ENCODE results near the gene KRT26. TPM values are rescaled to one million over a fixed set of nuclear protein-coding genes. Genes with fewer than 3 reads are reported as not detected.

KRT26 gene
- total RNA-seq, 1 experiment from 2014 or later: not detected

- TF ChIP-seq PRDM15 (CRISPR knock-in tag; IDR thresholded peaks at IDR 0.05) (no peak), ZNF317 (CRISPR knock-in tag; IDR thresholded peaks at IDR 0.05; ENCODE audit: borderline replicate concordance, low read depth) (no peak), RORB (CRISPR knock-in tag; IDR thresholded peaks at IDR 0.05) (no peak)
These were observed 6.3 kb downstream of the KRT26 start (continued) for GRCh38 chr17:40765657-40766056.

DNA sequence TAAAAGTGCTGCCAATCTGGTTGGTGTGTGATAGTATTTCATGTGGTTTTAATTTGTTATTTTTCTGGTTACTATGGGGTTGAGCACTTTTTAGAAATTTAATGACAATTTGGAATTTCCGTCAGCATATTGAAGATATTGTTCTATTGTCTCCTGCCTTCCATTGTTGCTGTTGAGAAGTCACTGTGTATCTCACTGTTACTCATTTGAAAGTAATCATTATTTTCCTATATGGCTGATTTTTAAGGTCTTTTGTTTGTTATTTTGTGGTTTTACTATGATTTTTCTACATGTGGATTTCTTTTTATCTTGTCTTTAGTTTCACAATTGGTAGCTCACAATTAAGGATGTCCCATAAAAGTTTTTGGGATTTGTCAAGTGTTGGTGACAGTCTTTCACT is 8.2 kb downstream of the KRT26 start:
- H3K4me3 Mint-ChIP-seq: no peak overlapping the region
- H3K9me3 Mint-ChIP-seq: peaks cover 63% of the 10 kb centered on the region
- H3K36me3 Mint-ChIP-seq: peaks cover 14% of the 10 kb centered on the region; the same call in 1 of the 2 replicates
- no peaks in the 10 kb centered on the region for H3K4me1 Mint-ChIP-seq
- DNase-seq (ENCODE audit: low spot score): no peak
- peaks cover 3% of the 10 kb centered on the region; the same call in 1 of the 2 replicates for H3K27me3 Mint-ChIP-seq (ENCODE audit: low read depth)
- ATAC-seq: no peak
- ChIA-PET CTCF (interaction anchor here (1.0 kb wide), 1 partner anchor 144 kb away, joined by 5 read pairs; no protein-coding TSS in a partner anchor), POLR2A (no interaction called here)
- peak; percentile 94 for TF ChIP-seq ZNF317 (CRISPR knock-in tag; IDR thresholded peaks at IDR 0.05; ENCODE audit: borderline replicate concordance, low read depth)
- no peak for TF ChIP-seq ETV6 (CRISPR knock-in tag; IDR thresholded peaks at IDR 0.05)
- TF ChIP-seq, protein P1, sequence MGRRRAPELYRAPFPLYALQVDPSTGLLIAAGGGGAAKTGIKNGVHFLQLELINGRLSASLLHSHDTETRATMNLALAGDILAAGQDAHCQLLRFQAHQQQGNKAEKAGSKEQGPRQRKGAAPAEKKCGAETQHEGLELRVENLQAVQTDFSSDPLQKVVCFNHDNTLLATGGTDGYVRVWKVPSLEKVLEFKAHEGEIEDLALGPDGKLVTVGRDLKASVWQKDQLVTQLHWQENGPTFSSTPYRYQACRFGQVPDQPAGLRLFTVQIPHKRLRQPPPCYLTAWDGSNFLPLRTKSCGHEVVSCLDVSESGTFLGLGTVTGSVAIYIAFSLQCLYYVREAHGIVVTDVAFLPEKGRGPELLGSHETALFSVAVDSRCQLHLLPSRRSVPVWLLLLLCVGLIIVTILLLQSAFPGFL (CRISPR knock-in tag; IDR thresholded peaks at IDR 0.05; ENCODE audit: borderline replicate concordance): no peak
- H3K27ac Mint-ChIP-seq: no peak overlapping the region

DNA sequence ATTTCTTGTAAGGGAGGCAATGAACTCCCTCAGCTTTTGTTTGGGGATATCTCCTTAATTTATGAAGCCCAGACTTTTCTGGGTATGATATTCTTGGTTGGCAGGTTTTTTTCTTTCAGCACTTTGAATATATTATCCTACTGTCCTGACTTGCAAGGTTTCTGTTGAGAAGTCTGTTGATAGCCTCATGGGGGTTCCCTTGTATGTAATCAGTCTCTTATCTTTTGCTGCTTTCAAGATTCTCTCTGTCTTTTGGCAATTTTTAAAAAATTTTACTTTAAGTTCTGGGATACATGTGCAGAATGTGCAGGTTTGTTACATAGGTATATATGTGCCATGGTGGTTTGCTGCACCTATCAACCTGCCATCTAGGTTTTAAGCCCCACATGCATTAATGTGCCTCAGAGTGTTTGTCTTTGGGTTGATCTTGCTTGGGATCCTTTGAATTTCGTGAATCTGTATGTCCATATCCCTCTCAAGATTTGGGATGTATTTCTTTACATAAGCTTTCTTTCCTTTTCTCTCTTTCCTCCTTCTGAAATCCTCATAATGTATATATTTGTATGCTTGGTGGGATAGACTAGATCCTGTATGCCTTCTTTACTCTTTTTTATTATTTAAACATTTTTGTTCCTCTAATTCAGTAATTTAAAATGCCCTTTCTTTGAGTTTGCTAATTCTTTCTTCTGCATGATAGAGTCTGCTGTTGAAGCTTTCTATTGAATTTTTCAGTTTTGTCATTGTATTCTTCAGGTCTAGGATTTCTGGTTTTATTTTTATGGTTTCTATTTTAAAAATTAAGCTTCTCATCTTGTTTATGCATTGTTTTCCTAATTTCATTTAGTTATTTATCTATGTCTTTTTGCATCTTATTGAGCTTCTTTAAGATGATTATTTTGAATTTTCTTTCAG is 11.6 kb downstream of the KRT26 start:
- no peak overlapping the region for H3K4me3 Mint-ChIP-seq
- ATAC-seq (no peak), DNase-seq (ENCODE audit: low spot score) (no peak)
- peaks cover 14% of the 10 kb centered on the region; the same call in 1 of the 2 replicates for H3K36me3 Mint-ChIP-seq
- H3K27me3 Mint-ChIP-seq (ENCODE audit: low read depth): peaks cover 3% of the 10 kb centered on the region
- ChIA-PET CTCF (no interaction called here), POLR2A (no interaction called here)
- H3K27ac Mint-ChIP-seq: no peak overlapping the region
- H3K9me3 Mint-ChIP-seq: peaks cover 80% of the 10 kb centered on the region
- no peaks in the 10 kb centered on the region for H3K4me1 Mint-ChIP-seq
- TF ChIP-seq NFATC4 (CRISPR knock-in tag; IDR thresholded peaks at IDR 0.05) (no peak), ZNF425 (CRISPR knock-in tag; conservative IDR thresholded peaks at IDR 0.05) (no peak), IRF2 (CRISPR knock-in tag; IDR thresholded peaks at IDR 0.05; ENCODE audit: borderline replicate concordance, low read depth) (no peak), ESRRA (CRISPR knock-in tag; IDR thresholded peaks at IDR 0.05; ENCODE audit: borderline replicate concordance) (no peak), SMAD3 (CRISPR knock-in tag; IDR thresholded peaks at IDR 0.05; ENCODE audit: borderline replicate concordance) (no peak), HMGA2 (CRISPR knock-in tag; IDR thresholded peaks at IDR 0.05) (no peak), AFF4 (CRISPR knock-in tag; IDR thresholded peaks at IDR 0.05; ENCODE audit: borderline replicate concordance) (no peak), NR1H2 (CRISPR knock-in tag; IDR thresholded peaks at IDR 0.05) (no peak)
- TF ChIP-seq, protein P1 (CRISPR knock-in tag; IDR thresholded peaks at IDR 0.05; ENCODE audit: borderline replicate concordance): no peak
